Neural crest cell (in vitro differentiated cells): ENCODE measurements around the gene SVIL. TPM values are rescaled to one million over a fixed set of nuclear protein-coding genes. Genes with fewer than 3 reads are reported as not detected.
"Not testable (repeated sequence)": the region's sequence is repeated elsewhere in the genome, so short reads cannot be mapped to it uniquely, and the experiment has no call there.

ENCODE experiments used
- DNase-seq: peaks from one replicate; pipeline ENCODE4 v3.0.0; 2021; ENCODE audit warnings: low read depth, mixed read lengths, low spot score
- H3K27ac Mint-ChIP-seq: one replicate; pipeline ENCODE4 v1.8.0; 2021; ENCODE audit warnings: mild to moderate bottlenecking, mixed read lengths; ENCODE audit not compliant: unreplicated experiment
- H3K27me3 Mint-ChIP-seq: 2 replicates; pipeline ENCODE4 v1.8.0; 2021; ENCODE audit warnings: low read depth, mild to moderate bottlenecking, mixed read lengths
- H3K36me3 Mint-ChIP-seq: 2 replicates; pipeline ENCODE4 v1.8.0; 2021; ENCODE audit warnings: low read depth, mild to moderate bottlenecking, mixed read lengths
- H3K4me1 Mint-ChIP-seq: 2 replicates; pipeline ENCODE4 v1.8.0; 2021; ENCODE audit warnings: mixed read lengths
- H3K4me3 Mint-ChIP-seq: one replicate; pipeline ENCODE4 v1.8.0; 2021; ENCODE audit warnings: mild to moderate bottlenecking, mixed read lengths
- H3K9me3 Mint-ChIP-seq: 2 replicates; pipeline ENCODE4 v1.8.0; 2021; ENCODE audit warnings: mixed read lengths
- total RNA-seq: library from RNA; stranded (reverse); gene quantifications from 2 replicates; pipeline ENCODE4 v1.2.1, GENCODE V29; 2021
- TF ChIP-seq, protein P1 (sequence below): fragments of 200-600 bp; sonication (generic); conservative IDR thresholded peaks from 2 replicates; pipeline ENCODE4 v1.5.0; 2021; ENCODE audit warnings: antibody characterized with exemption, mild to moderate bottlenecking

SVIL gene
- total RNA-seq, 1 donor from 2014 or later, result 57.5 TPM

DNA sequence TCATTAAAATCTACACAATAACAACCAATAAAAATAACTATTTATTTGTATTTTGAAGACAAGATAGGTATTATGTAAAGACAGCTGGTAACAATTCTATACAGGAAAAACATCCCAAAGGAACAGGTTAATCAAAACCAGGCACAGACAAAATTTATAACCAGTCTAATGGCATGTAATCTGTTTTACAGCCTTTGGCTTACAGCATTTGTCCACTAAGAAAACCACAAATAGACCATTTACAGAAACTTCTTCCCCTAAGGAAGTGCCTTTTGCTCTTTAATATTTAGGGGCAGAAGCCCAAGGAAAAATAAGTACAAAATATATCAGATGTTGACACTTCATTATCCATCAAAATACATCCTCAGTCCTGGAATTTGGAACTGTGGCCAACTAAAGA, 65.0 kb downstream of the SVIL start:
- Mint-ChIP-seq H3K9me3 (no peaks in the 10 kb centered on the region), H3K4me1 (peaks cover 34% of the 10 kb centered on the region), H3K27ac (no peak overlapping the region), H3K27me3 (no peaks in the 10 kb centered on the region), H3K4me3 (no peak overlapping the region), H3K36me3 (peaks cover 4% of the 10 kb centered on the region)
- DNase-seq, result no peak
- TF ChIP-seq, protein P1, sequence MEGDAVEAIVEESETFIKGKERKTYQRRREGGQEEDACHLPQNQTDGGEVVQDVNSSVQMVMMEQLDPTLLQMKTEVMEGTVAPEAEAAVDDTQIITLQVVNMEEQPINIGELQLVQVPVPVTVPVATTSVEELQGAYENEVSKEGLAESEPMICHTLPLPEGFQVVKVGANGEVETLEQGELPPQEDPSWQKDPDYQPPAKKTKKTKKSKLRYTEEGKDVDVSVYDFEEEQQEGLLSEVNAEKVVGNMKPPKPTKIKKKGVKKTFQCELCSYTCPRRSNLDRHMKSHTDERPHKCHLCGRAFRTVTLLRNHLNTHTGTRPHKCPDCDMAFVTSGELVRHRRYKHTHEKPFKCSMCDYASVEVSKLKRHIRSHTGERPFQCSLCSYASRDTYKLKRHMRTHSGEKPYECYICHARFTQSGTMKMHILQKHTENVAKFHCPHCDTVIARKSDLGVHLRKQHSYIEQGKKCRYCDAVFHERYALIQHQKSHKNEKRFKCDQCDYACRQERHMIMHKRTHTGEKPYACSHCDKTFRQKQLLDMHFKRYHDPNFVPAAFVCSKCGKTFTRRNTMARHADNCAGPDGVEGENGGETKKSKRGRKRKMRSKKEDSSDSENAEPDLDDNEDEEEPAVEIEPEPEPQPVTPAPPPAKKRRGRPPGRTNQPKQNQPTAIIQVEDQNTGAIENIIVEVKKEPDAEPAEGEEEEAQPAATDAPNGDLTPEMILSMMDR, result no peak

DNA sequence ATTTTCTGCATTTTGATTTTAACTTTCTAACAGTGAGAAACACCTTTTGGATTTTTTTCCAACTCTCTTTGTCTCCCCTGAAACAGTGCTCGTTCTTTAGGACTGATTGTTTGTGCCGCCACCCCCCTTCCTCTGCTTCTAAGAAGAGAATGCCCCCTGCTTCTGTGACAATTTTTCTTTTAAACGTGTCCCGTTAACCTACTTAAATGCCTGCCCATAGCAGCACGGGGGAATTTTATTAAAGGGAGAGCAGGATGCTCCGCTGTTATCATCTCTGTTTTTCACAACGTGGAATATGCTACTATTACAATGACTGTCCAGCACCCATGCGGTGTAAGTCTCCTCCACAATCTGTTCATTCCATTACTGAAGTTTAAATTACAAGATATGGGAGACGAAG, 67.8 kb downstream of the SVIL start:
- H3K4me3 Mint-ChIP-seq, result no peak overlapping the region
- H3K36me3 Mint-ChIP-seq, result peaks cover 10% of the 10 kb centered on the region
- DNase-seq, result no peak
- H3K4me1 Mint-ChIP-seq, result peaks cover 34% of the 10 kb centered on the region
- H3K27ac Mint-ChIP-seq, result peak overlapping the region; percentile 35
- TF ChIP-seq, protein P1, result no peak
- H3K27me3 Mint-ChIP-seq, result no peaks in the 10 kb centered on the region
- H3K9me3 Mint-ChIP-seq, result no peaks in the 10 kb centered on the region

DNA sequence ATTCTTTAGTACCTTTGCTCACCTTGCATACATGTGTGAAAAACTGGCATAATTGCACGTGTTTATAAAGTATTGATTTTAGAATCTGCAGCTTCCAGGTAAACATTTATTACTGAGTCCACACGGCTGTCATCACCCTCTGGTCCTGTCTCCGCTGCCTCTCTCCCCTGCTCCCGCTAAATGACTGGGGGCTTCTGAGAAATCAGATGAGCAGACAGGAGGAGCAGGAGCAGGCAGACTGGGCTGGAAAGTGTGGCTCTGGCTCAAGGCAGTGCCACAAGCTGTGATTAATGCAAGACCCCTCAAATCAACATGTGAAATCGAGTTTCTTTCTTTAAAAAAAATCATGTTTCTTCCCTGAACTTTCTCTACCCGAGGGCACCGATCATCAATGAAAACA, 68.6 kb downstream of the SVIL start:
- H3K4me3 Mint-ChIP-seq, H3K27me3 Mint-ChIP-seq, DNase-seq, H3K9me3 Mint-ChIP-seq, H3K27ac Mint-ChIP-seq: not testable (repeated sequence)
- H3K36me3 Mint-ChIP-seq, result peaks cover 13% of the 10 kb centered on the region
- H3K4me1 Mint-ChIP-seq, result peaks cover 34% of the 10 kb centered on the region

DNA sequence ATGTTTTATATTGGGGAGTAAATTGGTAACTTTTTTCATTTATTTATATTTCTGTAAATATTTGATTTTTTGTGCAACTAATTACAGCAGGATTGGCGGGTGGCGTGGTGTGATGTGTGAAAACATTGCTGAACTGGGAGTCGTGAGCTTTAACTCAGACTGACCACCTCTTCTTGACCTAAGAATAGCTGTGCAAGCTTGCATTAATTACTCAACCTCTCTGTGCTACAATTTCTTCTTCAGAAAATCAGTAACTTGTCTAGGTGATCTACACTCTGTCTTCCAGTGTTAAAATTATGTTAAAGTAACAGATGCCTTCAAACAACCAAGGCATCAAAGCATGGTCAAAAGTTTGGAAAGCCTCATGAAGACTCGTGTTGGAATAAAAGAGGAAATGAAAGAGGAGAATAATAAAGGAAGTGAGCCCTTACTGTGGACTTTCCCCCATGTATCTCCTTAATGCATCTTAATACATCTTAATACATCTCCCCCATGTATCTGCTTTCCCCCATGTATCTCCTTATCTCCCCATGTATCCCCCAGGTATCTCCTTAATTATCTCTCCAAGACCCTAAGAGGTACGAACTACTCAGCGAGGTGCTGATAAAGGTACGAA, 71.2 kb downstream of the SVIL start:
- H3K9me3 Mint-ChIP-seq, result no peaks in the 10 kb centered on the region
- no peak overlapping the region for H3K27ac Mint-ChIP-seq
- H3K4me1 Mint-ChIP-seq, result peaks cover 30% of the 10 kb centered on the region
- H3K36me3 Mint-ChIP-seq, result peaks cover 13% of the 10 kb centered on the region
- DNase-seq, result no peak
- TF ChIP-seq, protein P1, result no peak
- no peak overlapping the region for H3K4me3 Mint-ChIP-seq
- H3K27me3 Mint-ChIP-seq, result no peaks in the 10 kb centered on the region

DNA sequence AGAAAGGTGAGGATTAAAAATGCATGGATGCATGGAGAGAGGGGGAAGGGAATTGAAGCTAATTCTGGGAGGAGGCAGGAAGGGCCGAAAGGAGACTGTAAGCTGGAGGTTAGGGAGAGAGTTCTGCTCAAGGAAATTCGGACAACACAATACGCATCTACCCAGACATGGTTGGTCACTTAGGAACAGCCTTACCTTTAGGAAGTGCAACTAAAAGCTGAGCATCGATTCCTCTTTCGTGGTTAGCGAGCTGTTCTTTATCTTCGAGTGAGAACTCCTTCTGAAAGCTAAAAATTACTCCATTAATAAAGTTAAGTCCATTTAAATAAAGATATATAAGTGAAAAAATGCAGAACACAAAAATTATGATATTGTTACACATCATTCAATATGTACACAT, 71.8 kb downstream of the SVIL start:
- not testable (repeated sequence) for H3K9me3 Mint-ChIP-seq, H3K4me3 Mint-ChIP-seq, DNase-seq, H3K27me3 Mint-ChIP-seq
- H3K4me1 Mint-ChIP-seq, result peaks cover 32% of the 10 kb centered on the region
- peak overlapping the region; percentile 95 for H3K27ac Mint-ChIP-seq
- peaks cover 13% of the 10 kb centered on the region for H3K36me3 Mint-ChIP-seq

DNA sequence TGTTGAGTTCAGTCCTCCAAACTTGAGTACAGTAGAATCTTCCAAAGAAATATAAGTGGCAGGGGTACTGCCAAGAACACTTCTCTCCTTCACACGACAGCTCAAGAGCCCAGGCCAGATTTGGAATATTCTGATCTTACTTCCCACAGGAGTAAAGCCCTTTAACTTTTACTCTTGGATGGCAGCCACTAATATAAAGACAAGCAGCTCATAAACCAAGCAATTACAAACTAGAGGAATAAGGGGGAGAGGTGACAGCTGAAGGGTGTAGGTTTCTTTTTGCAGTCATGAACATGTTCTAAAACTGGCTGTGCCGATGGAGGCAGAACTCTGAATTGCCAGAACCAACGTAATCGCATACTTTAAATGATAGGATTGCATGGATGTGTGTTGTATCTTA, 74.8 kb downstream of the SVIL start:
- DNase-seq, result no peak
- peaks cover 41% of the 10 kb centered on the region for H3K4me1 Mint-ChIP-seq
- H3K9me3 Mint-ChIP-seq, result no peaks in the 10 kb centered on the region
- TF ChIP-seq, protein P1, result no peak
- H3K27ac Mint-ChIP-seq, result no peak overlapping the region
- H3K36me3 Mint-ChIP-seq, result peaks cover 13% of the 10 kb centered on the region
- no peak overlapping the region for H3K4me3 Mint-ChIP-seq
- no peaks in the 10 kb centered on the region for H3K27me3 Mint-ChIP-seq
